ENCODE data around the gene SLC41A2.

DNA sequence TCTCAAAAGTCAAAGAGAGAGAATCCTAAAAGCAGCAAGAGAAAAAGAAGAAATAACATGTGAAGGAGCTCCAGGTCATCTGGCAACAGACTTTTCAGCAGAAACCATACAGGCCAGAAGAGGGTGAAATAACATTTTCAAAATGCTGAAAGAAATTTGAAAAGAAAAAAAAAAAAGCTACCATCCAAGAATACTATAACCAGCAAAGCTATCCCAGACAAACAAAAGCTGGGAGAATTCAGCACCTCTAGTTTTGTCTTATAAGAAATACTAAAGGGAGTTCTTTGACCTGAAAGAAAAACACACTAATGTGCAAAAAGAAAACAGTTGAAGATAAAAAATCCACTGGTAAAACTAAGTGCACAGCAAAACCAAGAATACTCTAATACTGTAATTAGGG is 36.8 kb downstream of the SLC41A2 start:
- TF ChIP-seq, protein P1, sequence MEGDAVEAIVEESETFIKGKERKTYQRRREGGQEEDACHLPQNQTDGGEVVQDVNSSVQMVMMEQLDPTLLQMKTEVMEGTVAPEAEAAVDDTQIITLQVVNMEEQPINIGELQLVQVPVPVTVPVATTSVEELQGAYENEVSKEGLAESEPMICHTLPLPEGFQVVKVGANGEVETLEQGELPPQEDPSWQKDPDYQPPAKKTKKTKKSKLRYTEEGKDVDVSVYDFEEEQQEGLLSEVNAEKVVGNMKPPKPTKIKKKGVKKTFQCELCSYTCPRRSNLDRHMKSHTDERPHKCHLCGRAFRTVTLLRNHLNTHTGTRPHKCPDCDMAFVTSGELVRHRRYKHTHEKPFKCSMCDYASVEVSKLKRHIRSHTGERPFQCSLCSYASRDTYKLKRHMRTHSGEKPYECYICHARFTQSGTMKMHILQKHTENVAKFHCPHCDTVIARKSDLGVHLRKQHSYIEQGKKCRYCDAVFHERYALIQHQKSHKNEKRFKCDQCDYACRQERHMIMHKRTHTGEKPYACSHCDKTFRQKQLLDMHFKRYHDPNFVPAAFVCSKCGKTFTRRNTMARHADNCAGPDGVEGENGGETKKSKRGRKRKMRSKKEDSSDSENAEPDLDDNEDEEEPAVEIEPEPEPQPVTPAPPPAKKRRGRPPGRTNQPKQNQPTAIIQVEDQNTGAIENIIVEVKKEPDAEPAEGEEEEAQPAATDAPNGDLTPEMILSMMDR (IDR thresholded peaks at IDR 0.05) = no peak
- no peak for TF ChIP-seq ZFX (IDR thresholded peaks at IDR 0.05; ENCODE audit: borderline replicate concordance)

All from 22Rv1 (cell line).